Activated CD4-positive, CD25-positive, alpha-beta regulatory T cell treated with anti-CD3 and anti-CD28 coated beads, Interleukin-2, amount 50 U/mL, for 16 hours (primary cell): ENCODE data around the gene CSMD2.
"Not testable (repeated sequence)": the region's sequence is repeated elsewhere in the genome, so short reads cannot be mapped to it uniquely, and the experiment has no call there.

Experiments
- DNase-seq: peaks from one replicate; pipeline ENCODE4 v3.0.0-alpha.2; 2020; ENCODE audit warnings: low read depth, low spot score

Gene CSMD2

DNA sequence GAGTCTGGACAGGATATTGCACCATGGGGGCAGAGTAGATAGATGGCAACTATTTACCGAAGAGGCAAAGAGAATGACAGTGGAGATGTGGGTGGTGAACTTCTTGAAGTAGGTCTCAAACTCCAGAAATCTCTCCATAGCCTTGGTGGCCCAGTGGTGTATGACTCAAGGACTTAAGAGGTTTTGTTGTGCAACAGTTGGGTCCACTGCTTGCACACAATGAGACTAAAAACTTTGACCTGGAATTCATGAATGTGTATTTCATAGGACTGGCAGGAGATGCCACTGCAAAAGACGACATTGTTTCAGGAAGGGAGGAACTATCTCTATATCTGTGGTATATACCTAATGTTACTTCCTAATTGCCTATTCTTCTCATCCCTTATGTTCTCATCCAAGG, 616.7 kb downstream of the CSMD2 start:
- DNase-seq, result no peak

DNA sequence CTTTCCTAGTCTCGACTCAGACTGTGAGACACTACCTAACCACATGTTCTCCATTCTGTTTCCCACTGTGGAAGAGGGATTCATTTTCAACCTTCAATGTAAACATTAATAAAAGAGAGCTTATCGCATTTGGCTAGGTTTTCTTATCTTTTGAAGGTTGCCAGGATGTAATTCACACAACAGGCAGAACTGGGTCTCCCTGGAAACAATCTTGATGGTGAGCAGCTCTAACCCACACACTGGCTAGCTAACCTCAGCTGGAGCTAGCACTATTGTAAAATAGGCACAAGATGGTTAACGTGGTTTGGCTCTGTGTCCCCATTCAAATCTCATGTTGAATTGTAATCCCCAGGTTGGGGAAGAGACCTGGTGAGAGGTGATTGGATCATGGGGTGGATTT, 617.5 kb downstream of the CSMD2 start:
- no peak for DNase-seq

DNA sequence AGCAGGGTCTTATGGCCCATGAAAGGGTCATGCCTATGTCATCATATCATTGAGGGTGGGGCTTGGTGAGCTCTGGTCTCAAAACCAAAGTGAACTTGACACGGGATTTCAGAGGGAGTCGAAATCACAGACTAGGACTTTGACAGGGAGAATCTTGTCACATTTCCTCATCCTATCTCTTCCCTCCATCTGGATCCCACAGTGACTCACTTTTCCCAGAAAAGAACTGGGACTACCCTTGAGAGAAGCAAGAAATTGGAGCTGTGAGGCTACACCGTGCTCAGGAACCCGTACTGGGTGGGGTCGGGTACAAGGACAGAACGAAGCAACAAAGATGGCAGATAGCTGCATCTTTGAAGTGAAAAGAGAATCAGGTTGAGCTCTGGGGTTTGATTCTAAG, 623.1 kb downstream of the CSMD2 start:
- no peak for DNase-seq

DNA sequence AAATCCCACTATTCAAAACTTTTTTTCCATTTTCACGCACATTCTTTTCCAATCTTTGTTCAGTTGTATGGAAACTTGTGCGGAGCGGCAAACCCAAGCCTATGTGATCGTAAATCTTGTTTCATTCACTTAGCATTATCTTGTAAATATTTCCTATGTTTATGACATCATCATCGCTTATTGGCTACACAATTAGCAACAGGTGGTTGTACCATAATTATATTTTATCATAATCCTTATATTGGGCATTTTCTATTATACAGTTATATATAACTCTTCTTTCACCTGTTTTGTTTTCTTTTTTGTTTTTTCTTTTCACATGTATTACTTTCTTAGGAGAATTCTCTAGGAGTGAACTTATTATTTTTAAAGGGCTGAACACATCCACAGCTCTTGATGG, 627.1 kb downstream of the CSMD2 start:
- no peak for DNase-seq

DNA sequence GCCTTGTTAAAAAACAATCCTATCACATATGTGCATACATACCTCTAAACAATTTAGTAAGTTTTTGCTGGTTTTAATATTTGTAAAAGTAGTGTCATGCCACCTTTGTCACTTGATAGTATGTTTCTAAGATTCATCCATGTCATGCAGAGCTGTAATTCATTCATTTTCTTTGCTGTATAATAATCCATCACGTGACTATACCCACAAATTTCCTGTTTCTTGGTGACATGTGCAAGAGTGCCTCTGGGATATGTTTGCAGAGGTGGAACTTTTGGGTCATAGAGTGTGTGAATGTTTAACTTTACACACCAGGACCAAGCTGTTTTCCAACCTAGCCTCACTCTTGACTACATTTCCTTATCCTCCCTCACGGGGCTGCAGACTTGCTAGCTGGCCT, 629.7 kb downstream of the CSMD2 start:
- DNase-seq, result no peak

DNA sequence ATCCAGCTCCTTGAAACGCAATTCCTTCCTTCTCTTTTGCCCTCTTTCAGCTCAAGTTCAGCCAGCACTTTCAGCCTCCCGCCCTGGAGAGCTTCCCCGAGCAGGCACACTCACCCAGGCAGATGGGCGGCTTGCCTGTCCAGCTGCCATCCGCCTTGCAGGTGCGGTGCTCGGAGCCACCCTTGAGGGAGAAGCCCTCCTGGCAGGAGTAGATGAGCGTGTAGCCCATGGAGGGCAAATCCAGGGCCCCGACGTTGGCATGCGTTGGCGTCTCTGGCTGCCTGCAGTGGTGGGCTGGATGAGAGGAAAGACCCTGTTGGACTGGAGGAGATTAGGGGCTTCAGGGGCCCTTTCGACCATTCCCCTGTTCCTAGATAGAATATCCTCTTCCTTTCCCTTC, 632.1 kb downstream of the CSMD2 start:
- no peak for DNase-seq

DNA sequence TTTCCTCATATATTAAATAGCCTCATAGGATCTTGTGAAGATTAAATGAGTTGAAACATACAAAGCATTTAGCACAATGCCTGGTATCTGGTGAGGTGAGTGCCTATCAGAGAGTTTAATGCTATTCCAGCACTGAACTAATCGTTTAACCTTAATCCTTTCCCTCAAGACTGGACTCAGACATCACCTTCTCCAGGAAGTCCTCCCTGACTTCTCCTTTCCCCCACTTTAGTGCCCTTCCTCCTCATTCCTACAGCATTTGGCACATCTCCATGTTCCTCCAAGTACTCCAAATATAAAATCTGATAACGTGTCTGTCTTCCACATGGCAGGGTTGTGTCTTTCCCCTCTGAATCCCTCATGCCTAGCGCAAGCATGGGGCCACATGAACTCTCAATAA, 632.8 kb downstream of the CSMD2 start:
- DNase-seq, result no peak

DNA sequence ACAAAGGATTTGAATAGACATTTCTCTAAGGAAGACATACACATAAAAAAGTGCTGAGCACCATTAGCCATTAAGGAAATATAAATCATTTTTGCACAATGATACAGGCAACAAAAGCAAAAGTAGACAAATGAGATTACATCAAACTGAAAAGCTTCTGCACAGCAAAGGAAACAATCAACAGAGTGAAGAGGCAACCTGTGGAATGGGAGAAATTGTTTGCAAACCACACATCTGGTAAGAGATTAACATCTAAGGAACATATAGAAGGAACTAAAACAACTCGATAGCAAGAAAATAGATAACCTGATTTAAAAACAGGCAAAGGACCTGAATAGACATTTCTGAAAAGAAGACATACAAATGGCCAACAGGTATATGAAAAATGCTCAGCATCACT, 635.1 kb downstream of the CSMD2 start:
- DNase-seq, result no peak

DNA sequence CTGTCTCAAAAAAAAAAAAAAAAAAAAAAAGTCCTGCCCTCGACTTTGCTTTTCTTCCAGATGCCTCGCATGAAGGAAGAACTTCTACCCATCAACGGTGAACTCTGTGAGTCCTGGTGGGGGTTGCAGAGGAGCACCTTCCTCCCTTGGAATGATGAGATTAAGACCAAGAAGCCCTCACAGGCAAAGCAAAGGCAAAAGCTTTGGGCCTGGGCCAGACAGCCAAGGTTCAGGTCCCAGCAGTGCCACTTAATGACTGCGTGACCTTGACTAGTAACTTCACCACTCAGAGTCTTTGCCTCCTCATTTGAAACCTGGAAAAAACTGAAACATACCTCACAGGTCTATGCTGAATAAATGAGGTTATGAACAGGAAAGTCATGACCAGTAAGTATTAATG, 637.1 kb downstream of the CSMD2 start:
- DNase-seq, result no peak

DNA sequence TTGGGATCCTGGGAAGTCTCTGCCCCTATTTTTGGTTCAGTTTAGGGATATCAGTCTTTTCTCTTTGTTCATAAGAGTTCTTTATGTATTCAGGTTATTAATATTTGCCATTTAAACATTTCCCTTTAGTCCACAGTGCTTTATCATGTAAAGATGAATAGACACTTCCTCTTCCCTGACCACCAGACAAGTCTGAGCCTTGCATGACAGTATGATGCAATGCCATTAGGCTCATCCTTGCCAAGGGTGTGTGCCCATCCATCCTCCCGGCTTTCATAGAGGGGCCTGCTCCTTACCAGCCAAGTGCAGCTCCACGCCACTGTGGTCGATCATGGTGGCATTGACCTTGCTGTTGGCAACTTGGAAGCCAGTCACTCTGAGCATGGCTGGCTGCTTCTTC, 640.4 kb downstream of the CSMD2 start:
- DNase-seq, result no peak

DNA sequence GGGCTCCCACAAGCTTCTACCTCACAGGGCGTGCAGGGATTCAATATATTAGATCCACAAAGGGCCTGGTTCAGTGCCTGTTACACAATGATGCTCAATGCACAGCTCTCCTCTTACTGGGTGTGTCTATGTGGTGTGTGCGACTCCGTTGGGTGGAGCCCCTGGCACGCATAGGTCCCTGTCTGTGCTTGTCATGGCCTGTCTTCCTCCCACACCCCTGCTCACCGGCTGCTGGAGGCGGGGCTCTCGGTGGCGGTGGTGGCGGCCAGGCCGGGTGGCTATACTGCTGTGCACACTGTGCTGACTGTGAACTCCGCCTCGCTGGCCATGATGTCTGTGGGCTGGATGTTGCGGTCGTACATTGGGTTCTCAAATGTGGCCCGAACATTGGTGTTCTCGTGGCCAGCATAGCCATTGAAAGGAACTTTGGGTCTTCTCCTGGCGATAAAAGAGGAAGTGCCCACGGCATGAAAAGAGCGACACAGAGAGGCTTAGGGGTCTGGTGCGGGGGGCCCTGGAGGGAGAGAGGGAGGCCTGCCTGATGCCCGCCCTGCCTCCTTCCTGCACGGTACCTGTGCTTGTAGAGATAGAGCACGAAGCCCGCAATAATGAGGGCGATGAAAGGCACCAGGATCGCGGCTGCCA, 645.7 kb downstream of the CSMD2 start:
- no peak for DNase-seq

DNA sequence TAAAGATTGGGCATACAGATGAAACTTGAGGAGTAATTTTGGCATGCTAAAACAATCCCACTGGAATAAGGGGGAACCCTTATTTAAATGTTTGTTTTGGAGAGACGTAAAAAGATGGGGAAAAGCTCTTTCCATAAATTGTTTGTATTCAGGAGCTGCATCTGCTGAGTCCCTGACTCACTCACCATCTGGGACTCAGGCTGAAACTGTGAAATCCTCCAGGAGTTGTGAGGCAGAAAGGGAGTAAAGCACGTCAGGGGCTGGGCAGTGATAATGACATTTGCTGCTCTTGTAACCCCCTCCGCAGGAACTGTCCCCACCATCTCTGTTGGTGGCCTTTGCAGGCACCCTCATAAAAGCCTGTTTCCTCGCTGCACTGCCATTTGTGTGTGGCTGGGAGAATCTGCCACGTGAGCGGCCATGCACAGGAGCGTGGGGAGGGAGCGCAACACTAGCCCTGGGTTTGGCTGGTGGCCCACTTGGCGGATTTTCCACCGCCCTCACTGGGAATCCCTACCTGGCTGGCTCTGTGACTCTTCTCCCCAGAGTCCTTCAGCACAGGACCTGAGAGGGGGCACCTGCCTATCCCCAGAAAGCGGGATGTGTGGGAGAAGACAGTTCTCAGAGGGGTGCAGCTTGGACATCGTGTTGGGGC, 647.3 kb downstream of the CSMD2 start:
- DNase-seq, result no peak

DNA sequence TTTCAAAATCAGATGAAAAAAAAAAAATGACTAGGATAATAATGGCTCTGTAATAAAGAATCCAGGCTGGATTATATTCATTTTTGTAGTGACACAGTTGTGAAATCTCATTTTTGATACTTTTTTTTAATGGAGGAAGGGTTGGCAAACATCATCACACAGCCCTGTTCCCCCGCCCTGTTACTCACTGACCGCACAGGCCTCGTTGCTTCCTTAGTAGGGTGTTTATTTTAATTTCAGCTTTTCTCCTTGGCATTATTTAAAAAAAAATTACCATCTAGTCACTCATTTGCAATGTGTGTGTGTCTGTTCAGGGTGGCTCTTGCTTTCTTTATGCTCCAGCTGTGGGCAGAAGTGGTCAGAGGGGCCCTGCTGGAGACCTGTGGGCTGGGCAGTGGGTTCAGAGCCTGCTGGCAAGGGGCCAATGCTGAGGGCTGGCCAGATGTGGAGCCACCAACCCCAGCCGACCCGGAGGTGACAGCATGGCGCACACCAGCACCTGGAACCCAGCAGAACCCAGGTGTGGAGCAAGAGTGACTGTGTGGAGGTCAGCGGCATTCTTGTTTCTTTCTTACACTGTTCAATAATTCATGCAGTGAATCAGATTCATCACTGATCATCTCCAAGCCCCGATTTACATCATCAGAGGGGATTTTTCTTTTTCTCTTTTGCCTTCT, 648.0 kb downstream of the CSMD2 start:
- DNase-seq, result no peak

DNA sequence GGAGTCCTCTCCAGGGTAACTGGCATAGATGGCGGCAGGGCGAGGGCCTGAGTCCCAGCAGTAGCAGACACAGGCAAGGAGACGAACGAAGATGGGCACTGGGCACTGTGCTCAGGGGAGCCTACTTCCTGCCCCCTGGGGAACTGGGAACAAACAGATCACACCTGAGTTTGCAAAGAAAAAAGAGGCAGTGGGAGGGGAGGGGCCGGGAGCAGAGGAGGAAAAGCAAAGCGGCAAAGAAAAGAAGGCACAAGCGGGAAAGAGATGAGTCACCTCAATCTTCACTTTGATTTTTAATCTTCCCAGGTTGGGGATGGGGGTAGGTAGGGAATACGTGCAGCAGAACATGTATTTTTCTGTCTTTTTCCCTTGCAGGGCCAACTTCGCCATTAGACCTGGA, 648.6 kb downstream of the CSMD2 start:
- no peak for DNase-seq

DNA sequence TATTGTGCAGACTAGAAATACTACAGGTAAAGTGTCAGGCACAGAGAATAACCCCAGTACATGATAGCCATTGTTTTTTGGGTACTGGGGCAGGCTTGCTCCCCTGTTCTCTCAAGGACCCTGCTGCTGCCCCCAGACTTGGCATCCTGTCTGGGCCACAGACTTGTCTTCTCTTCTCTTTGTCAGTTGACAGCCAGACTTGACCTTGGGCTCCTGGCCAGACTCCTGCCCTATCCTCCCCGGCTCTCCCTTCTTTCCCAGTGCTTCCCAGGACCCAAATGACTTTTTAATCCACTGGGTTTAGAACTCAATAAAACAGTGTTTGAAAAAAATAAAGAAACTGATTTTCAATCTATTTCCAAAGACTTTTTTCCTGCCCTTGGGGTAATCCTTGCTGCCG, 649.4 kb downstream of the CSMD2 start:
- DNase-seq, result no peak

DNA sequence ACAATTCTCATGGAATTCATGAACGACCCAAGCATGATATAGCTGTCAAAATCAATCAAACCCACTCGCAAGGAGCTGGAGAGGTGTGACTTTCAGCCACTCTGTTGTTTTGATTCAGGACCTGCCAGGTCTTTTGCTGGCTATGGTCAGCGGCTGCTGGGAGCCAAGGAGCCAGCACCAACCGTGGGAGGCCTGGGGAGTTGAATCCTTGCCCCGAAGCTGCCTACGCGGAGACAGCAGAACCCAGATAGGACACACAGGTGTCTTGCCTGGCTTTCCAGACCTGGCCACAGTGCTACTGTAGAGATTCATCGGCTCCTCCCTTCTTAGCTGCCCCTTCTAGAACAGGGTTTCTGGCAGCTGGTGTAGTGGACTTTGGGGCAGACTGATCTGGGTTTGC, 649.9 kb downstream of the CSMD2 start:
- DNase-seq, result no peak

DNA sequence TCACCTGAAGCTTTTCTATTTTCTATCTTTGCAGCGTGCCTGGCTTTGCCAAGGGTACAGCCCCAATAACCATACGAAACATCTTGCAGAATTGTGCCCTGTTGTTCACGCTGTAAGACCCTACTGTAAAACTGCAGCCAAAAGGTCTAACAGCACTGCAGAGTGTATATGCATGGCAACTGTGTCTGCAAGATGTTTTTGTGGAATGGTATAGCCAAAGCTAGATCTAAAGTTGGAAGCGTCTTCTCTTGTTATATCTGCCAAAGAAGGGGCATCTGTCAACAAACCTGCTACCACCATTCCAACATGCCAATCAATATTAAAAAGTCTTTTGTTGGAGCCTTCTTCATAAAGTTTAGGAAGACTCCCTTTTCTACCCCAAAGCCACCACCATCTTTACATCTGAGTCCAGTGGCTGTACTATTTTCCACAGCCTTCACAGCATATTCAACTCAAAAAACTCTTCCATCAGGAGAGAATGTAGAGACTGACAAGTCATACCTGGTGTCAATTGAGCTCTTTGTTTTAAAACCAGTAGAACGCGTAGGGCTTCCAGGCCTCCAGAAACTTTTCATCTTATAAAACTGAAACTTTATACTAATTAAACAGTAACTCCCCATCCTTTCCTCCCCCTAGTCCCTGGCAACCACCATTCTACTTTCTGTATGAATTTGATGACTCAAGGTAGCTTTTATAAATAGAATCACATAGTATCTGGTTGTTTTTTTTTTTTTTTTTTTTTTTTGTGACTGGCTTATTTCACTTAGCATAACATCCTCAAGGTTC, 652.6 kb downstream of the CSMD2 start:
- DNase-seq, result no peak

DNA sequence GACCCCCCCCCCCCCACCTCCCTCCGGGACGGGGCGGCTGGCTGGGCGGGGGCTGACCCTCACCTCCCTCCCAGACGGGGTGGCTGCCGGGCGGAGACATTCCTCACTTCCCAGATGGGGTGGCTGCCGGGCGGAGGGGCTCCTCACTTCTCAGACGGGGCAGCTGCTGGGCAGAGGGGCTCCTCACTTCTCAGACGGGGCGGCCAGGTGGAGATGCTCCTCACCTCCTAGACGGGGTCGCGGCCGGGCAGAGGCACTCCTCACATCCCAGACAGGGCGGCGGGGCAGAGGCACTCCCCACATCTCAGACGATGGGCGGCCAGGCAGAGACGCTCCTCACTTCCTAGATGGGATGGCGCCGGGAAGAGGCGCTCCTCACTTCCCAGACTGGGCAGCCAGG, 655.8 kb downstream of the CSMD2 start:
- DNase-seq, result not testable (repeated sequence)

DNA sequence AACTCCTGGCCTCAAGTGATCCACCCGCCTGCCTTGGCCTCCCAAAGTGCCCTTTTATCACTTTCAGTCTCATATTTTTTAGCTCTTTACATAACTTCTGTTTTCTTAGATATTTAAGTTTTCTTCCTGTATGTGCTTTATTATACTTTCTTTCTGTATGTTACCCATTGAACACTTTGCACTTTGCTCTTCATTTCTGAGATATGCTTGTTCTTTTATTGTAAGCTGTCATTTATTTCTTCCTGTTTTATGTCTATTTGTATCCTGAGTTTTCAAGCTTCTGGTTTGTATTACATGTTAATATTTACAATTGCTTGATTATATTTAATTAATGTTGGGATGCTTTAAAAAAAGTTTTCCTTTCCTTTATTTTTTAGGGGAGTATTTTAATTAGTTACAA, 656.9 kb downstream of the CSMD2 start:
- no peak for DNase-seq

DNA sequence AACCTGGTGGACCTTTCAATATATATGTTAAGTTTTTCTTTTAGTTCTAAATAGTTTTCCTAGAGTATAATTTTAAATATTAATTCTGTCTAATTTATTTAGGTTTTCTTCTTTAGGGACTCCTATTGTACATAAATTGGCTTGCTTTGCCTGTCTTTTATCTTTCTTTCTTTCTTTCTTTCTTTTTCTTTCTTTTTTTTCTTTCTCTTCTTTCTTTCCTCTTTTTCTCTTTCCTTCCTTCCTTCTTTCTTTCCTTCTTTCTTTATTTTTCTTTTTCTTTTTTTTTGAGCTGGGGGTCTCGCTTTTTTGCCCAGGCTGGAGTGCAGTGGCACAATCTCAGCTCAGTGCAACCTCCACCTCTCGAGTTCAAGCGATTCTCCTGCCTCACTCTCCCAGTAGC, 657.4 kb downstream of the CSMD2 start:
- DNase-seq, result no peak

DNA sequence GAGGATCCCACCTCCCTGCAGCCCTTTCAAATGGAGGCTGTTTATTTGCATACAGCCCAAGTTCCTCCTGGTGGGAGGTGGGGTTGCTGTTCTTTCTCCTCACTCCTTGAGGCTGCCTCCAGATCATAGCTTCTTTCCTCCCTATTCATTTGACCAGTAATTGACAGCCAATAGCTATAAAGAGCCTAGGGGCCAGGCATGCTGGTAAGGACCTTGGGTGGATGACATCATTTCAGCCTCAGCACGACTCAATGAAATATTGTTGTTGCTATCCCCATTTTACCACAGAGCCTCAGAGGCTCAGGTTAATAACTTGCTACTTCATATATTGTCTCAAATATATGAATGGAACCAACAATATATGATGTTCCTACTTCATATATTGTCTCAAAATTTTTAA, 661.5 kb downstream of the CSMD2 start:
- DNase-seq, result no peak

DNA sequence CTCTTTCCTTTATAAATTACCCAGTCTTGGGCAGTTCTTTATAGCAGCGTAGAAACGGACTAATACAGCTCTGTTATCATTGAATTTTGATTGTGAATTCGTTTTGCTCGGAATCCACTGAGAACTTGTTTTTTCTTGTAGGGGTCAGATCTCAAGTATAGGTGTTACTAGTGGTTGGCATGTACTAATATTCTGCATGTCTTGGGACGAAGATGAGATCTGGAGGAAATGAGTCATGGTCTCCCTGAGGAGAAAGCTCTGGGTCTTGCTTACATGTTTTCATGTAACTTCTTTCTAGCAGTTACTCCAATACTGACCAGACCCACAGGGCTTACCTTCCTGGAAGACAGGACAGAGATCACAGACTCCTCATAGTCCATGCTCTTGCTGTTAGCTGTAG, 662.3 kb downstream of the CSMD2 start:
- DNase-seq, result no peak

DNA sequence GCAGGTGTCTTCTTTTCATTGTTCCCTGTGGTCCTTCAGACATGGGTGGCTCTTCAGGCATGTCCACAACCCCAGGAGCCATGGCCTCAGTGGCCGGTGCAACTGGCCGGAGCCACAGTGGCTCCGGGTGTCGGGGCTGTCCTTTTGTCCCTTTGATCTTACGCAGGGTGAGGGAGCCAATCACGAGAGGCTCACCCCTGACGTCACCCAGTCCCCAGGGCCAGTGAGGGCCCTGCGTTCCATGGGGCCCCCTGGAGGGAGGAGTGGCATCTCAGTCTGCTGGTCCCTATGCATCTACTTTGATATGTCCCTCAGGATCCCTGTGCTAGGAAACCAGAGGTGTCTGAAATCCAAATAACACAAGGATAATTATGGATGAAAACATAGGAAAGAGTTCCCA, 663.3 kb downstream of the CSMD2 start:
- DNase-seq, result no peak
